Stimulated activated CD8-positive, alpha-beta memory T cell treated with anti-CD3 and anti-CD28 coated beads, Interleukin-2, amount 100 ng/mL, for 1 hour (primary cell): ENCODE results near the gene CLDN7.

Experiments used
- DNase-seq, 2 donors: peaks; one replicate each; pipeline ENCODE4 v3.0.0-alpha.2; 2020; ENCODE audit warnings: low read depth in 2 of 2

Gene CLDN7

DNA sequence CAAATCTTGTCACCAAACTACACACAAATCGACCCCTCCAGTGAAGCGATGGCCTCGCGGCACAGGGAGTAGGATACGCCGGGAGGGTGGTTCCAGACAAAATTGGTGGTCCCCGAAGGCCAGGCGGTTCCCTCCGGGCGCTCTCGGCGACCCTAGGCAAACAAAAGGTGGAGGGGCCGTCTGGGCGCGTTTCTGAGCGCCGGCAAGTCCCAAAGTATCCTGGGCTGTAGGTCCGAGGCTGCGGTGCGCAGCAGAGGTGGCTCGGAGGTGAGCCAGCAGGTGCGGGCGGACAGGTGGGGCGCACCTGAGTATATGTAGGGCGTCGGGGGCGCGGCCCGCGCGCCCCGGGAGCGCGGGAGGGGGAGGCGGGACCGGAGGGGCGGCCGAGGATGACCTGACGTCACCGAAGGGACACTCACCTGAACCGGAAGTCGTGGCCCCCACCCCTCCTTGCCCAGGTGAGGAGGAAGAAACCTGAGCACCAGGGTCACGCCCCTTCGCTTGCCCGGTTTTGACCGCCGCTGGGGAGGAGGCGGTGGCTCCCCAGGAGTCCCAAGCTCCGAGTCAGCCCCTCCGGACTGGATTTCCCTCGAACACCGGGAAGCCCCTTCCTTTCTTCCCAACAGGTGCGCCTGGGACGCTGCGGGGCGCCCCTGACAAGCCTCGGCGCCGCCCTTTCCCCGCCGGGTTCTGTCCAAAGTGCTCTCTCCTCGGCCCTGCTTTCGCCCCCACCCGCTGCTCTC, at the start of gene CLDN7:
TSS of gene CLDN7 (minus strand) at position 287 of the 743 bp plus-strand sequence. CDS start 435 bp downstream, outside the sequence.
- DNase-seq = no peak

GRCh38 chr17:7311110-7311705, 48.9 kb upstream of the CLDN7 start:
- DNase-seq = no peak

- no peak for DNase-seq
Measured at GRCh38 chr17:7309628-7310027, 47.4 kb upstream of the CLDN7 start.

- DNase-seq = peak; percentile 66 to 67
Measured at GRCh38 chr17:7308625-7309433, 46.6 kb upstream of the CLDN7 start.

GRCh38 chr17:7307686-7308624, 45.7 kb upstream of the CLDN7 start:
- peak in 1 of 2 donors; percentile 17 for DNase-seq

DNA sequence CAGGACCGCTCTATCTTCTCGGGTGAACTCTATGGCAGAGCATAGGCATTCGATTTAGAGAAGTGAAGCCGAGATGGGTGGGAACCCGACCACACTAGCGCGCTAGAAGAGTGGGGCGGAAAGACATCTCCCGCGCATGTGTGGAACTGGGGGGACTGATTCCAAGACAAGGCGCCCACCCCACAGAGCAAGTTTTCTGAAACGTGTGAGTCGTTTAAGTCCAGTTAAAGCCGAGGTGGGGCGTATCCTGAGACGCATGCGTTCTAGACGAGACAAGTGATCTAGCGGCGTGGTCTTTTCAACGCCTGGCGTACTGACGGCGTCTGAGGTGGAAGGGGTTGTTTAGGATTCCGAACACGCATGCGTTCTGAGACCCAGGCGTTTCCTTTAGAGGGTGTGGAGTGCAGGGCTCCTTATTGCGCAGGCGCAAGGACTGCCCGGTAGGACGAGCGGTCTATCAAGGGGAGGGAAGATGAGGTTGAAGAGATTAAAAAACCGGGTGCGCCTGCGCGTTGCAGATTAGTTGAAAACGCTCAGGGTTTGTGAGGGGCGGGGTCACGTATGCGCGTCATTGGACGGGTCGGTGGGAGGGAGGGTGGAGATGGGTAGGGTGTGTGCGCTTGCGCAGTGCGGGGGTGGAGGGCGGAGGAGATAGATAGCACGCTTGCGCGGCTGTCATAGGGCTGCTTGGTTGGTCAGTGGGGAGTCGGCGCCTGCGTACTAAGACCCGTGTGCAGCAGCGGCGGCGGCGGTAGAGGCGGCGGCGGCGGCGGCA, 44.8 kb upstream of the CLDN7 start, which contains the start of gene EIF5A:
TSS of gene EIF5A (plus strand) at position 718 of the 775 bp plus-strand sequence. CDS start 2,008 bp downstream, outside the sequence.
- peak; percentile 100 for DNase-seq

DNA sequence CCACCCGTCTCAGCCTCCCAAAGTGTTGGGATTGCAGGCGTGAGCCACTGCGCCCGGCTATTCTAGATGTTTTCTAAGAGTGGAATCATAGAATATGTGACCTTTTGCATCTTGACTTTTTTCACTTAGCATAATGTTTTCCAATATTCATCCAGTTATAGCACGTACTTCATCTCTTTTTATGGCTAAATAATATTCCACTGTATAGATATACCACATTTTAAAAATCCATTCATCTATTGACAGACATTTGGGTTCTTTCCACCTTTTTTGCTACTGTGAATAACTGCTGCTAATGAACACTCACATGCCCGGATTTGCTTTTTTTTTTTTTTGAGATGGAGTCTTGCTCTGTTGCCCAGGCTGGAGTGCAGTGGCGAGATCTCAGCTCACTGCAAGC, 41.9 kb upstream of the CLDN7 start:
- DNase-seq = no peak

DNA sequence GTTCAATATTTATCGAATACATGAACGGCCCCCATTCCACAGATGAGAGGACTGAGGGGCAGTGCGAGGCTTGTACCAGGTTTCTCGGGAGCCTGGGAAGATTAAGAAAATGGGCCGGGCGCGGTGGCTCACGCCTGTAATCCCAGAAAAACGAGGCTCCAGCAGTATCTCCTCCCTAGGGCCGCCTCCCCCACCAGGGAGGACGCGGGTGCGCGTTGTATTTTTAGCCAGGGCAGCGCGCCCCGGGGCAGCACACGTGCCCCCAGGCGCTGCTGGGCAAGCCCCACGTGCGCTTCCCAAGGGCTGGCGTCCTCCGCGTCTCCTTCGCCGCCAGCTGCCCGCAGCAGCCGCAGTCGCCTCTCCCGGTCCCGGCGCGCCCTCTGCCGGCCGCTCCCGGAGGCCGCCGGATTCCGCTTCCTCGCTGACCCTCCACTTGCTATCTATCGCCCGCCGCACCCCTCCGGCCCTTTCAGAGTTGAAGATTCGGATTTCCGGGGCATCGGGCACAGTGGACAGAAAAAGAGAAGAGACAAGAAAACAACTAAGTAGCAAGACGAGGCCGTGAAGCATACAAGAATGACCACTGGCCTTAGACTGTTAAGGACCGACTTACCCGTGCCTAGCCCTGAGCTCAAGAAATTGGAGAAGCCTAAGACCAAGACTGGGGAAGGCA, 34.0 kb upstream of the CLDN7 start:
- DNase-seq = no peak

DNA sequence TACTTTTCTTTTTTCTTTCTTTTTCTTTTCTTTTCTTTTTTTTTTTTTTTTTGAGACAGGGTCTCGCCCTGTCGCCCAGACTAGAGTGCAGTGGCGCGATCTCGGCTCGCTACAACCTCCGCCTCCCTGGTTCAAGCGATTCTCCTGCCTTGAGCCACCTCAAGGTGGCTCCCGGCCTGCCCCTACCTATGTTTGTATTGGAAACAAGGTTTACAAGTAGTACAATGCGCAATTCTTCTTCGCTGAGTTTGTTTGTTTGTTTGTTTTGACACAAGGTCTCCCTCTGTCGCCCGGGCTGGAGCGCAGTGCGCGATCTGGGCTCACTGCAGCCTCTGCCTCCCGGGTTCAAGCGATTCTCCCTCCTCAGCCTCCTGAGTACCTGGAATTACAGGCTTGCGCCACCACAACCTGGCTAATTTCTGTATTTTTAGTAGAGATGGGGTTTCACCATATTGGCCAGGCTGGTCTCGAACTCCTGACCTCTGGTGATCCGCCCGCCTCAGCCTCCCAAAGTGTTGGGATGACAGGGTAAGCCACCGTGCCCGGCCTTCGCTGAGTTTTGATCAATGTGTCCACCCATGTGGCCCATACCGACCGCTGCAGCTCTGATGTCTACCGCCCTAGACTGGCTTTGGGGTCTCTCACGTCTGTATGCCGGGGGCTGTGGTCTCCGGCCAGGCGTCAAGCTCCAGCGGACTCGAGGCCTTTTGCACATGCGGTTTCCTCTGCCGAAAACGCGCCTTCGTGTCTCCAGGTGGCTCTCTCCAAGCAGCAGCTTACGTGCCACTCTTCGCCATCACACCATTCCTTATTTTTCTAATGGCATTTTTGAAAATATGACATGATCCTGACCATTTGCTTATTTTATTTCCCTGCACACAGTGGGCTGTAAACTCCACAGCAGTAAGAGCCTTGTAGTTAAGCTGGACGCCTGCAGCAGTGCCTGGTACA, 33.2 kb upstream of the CLDN7 start:
- no peak for DNase-seq

DNA sequence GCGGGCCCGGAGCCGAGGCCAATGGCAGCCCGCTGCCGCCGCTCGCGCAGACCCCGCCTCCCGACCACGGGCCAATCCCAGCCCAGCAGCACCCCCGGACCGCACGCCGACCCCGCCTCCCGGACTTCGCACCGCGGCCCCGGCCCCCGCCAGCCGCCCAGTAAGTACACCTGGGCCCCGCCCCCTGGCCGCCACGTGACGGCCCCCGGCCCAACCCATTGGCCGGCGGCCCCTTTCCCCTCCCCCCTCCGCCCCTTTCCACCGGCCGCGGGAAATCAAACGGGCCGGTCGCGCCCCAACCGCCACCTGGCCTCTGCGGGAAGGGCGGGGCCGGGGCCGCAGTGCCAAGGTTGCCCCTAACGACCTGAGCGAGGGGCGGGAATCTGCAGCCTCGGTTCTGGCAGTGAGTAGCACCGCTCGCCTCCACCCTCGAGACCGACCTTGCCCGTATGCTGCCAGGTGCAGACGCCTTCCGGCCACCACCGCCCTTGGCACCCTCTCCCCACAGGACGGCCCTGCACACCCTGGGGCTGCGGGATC, 32.4 kb upstream of the CLDN7 start, which contains the start of gene YBX2:
TSS of gene YBX2 (minus strand) at position 26 of the 540 bp plus-strand sequence. CDS start 139 bp downstream, outside the sequence.
- DNase-seq = peak in 1 of 2 donors; percentile 50

DNA sequence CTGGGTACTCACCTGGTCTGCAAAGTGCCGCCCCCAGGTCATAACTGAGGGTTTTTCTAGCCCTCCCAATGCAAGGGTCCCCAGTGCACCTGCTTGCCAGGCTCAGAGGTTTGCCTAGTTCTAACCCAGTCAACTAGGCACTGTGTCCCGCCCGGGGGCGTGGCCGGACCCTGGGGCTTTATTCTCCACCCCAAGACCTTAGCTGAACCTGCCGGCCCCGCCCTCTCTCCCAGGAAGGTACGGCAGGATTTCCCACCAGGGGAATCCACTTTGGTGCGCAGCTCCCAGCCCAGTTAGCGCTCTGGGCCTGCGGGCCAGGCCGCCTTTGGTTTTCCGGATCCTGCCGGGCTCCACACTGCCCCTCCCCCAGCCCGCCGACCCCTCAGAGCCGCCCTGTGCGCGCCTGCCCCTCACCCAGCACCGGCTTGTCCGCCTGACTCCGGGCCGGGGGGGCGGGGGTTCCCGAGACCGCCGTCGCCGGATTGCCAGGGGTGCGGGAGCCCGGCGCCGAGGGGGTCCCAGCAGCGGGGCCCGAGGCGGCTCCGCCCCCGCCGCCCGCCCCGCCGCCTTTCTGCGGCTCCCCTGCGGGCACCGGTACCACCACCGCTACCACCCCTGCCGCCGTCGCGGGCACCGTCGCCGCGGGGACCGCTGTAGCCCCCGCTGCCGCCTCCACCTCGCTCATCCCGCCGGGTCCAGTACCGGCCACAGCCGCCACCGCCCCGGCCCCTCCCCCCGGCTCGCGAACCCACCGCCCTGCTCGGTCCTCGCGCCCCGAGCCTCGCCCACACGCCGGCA, 31.7 kb upstream of the CLDN7 start:
- DNase-seq = no peak

- no peak for DNase-seq
Measured at GRCh38 chr17:7293159-7293558, 30.9 kb upstream of the CLDN7 start.

GRCh38 chr17:7292729-7293128, 30.5 kb upstream of the CLDN7 start:
- DNase-seq = no peak

DNA sequence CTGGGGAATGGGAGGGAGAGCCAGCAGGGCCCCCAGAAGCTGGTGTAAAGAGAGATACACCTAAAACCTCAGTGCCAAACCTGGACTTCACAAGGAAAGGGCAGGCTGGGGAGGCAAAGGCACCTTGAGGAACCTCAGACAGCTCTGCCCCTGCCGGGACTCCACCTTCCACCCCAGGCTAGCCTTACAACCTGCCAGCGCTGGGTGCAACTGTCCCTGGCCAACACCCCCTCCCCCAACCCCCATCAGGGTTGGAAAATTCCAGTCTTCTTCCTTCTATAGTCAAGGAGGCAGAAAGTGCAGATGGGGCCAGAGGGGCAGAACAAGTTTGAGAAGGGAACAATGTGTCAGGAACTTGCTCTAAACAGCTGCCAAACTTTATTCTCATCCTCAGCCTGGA, 29.9 kb upstream of the CLDN7 start:
- DNase-seq = no peak

GRCh38 chr17:7290685-7291084, 28.4 kb upstream of the CLDN7 start:
- DNase-seq = no peak

DNA sequence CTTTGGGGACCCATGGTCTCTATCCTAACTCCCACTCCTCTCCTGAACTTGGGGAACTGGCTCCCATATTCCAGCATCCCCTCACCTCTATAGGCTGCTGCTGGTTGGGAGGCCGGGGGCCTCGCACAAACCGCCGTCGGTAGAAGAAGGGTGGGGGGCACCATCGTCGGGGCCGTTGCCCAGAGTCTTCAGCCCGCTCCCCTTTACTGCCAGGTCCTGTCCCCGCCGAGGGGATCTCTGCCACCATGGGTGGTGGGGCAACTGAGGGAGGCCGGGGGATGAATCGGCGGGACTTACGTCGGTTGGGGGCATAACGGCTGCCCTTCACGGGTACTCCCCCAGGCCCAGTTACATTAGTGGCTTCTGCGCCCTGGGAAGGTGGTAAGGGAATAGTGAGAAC, 27.9 kb upstream of the CLDN7 start:
- DNase-seq = no peak

- DNase-seq = no peak
Measured at GRCh38 chr17:7289256-7290032, 27.2 kb upstream of the CLDN7 start.
